H1 (cell line): ENCODE measurements around the gene ATP10D. TPM values are rescaled to one million over a fixed set of nuclear protein-coding genes. Genes with fewer than 3 reads are reported as not detected.

Source experiments
- CTCF ChIA-PET: fragments of 300-600 bp; sonication (Branson Sonifier 250); formaldehyde crosslinking; loops from one replicate; lab custom pipeline; 2021; ENCODE audit not compliant: partially characterized antibody; lab: Charles Lee
- POLR2A ChIA-PET: fragments of 300-600 bp; sonication (Branson Sonifier 250); formaldehyde crosslinking; loops from one replicate; lab custom pipeline; 2021; ENCODE audit warnings: inconsistent platforms; ENCODE audit not compliant: partially characterized antibody; lab: Charles Lee
- DNase-seq, 2 experiments: peaks; one replicate each; pipeline versions ENCODE4 v3.0.0 to v3.0.0-alpha.2; 2010 to 2022; ENCODE audit warnings: low spot score in 2 of 2, low read depth in 1 of 2, mixed read lengths in 1 of 2
- FAIRE-seq: peaks from 2 replicates; lab custom pipeline; 2011; peaks lifted over from hg19 to GRCh38; lab: Jason Lieb, UNC
- H2AFZ ChIP-seq: 2 replicates; pipeline ENCODE4 v1.8.1; 2012; ENCODE audit warnings: low read length, inconsistent platforms
- H2AK5ac ChIP-seq: 2 replicates; pipeline ENCODE4 v1.6.1; 2013; ENCODE audit warnings: low read depth, low read length
- H2BK120ac ChIP-seq: replicated peaks from 2 replicates; pipeline ENCODE3; 2013; ENCODE audit warnings: low read depth, low read length, inconsistent platforms
- H2BK12ac ChIP-seq: 2 replicates; pipeline ENCODE4 v1.6.1; 2013; ENCODE audit warnings: low read depth, low read length
- H2BK15ac ChIP-seq: 2 replicates; pipeline ENCODE4 v1.6.1; 2013; ENCODE audit warnings: low read length
- H2BK20ac ChIP-seq: 2 replicates; pipeline ENCODE4 v1.6.1; 2013; ENCODE audit warnings: low read length
- H2BK5ac ChIP-seq: 2 replicates; pipeline ENCODE4 v1.6.1; 2013; ENCODE audit warnings: low read depth, low read length
- H3K14ac ChIP-seq: 2 replicates; pipeline ENCODE4 v1.6.1; 2013; ENCODE audit warnings: inconsistent platforms; ENCODE audit not compliant: insufficient read length
- H3K18ac ChIP-seq: 2 replicates; pipeline ENCODE4 v1.6.1; 2013; ENCODE audit warnings: low read length; ENCODE audit errors: extremely low read depth
- H3K23ac ChIP-seq: 2 replicates; pipeline ENCODE4 v1.6.1; 2013; ENCODE audit warnings: inconsistent platforms; ENCODE audit not compliant: insufficient read length
- H3K23me2 ChIP-seq: 2 replicates; pipeline ENCODE4 v1.6.1; 2013; ENCODE audit warnings: low read depth, low read length
- H3K27ac ChIP-seq: 2 replicates; pipeline ENCODE4 v1.6.1; 2011; ENCODE audit warnings: low read depth, low read length, inconsistent platforms
- H3K27me3 ChIP-seq, 4 experiments: replicated peaks in 1 of 4; 1 replicate in 1 of 4; 2 replicates in 3 of 4; pipeline versions ENCODE4 v1.6.1 to v1.8.1; 2011 to 2013; ENCODE audit warnings: low read length in 3 of 4, mild to moderate bottlenecking in 3 of 4, inconsistent platforms in 2 of 4, mixed read lengths in 2 of 4, moderate library complexity in 1 of 4; ENCODE audit not compliant: control insufficient read depth in 3 of 4, insufficient read depth in 3 of 4; ENCODE audit errors: extremely low read depth in 1 of 4
- H3K36me3 ChIP-seq, 4 experiments: 2 replicates each; pipeline versions ENCODE4 v1.6.1 to v1.8.1; 2011 to 2013; ENCODE audit warnings: mild to moderate bottlenecking in 4 of 4, low read length in 3 of 4, moderate library complexity in 2 of 4, control low read depth in 1 of 4, inconsistent platforms in 1 of 4; ENCODE audit not compliant: insufficient read depth in 4 of 4, control insufficient read depth in 2 of 4
- H3K4ac ChIP-seq: replicated peaks from 2 replicates; pipeline ENCODE3; 2013; ENCODE audit warnings: low read length, low read depth, mixed read lengths, inconsistent platforms; ENCODE audit not compliant: insufficient read length
- H3K4me1 ChIP-seq, 4 experiments: replicated peaks in 1 of 4; 1 replicate in 1 of 4; 2 replicates in 3 of 4; pipeline versions ENCODE4 v1.6.1 to v1.8.1; 2011 to 2013; ENCODE audit warnings: low read length in 3 of 4, inconsistent platforms in 2 of 4, mixed read lengths in 1 of 4; ENCODE audit not compliant: insufficient read depth in 4 of 4, control insufficient read depth in 3 of 4
- H3K4me2 ChIP-seq, 2 experiments: 2 replicates each; pipeline versions ENCODE4 v1.6.1 to v1.8.1; 2011 to 2013; ENCODE audit warnings: low read depth in 2 of 2, low read length in 2 of 2, control low read depth in 1 of 2, inconsistent platforms in 1 of 2, mild to moderate bottlenecking in 1 of 2; ENCODE audit not compliant: insufficient read depth in 1 of 2
- H3K4me3 ChIP-seq, 4 experiments: fragments of 200-600, 300-600 bp in 1 of 4; sonication (generic), shearing (Covaris generic), sonication (Bioruptor Twin) in 1 of 4; 2 replicates each; pipeline versions ENCODE4 v1.5.1 to v1.8.1; 2011 to 2016; ENCODE audit warnings: low read length in 4 of 4, low read depth in 3 of 4, control low read depth in 2 of 4, inconsistent platforms in 2 of 4, mild to moderate bottlenecking in 2 of 4, mixed read lengths in 1 of 4, moderate library complexity in 1 of 4; ENCODE audit not compliant: insufficient read depth in 2 of 4; ENCODE audit errors: extremely low read depth in 1 of 4
- H3K56ac ChIP-seq: replicated peaks from 2 replicates; pipeline ENCODE3; 2013; ENCODE audit warnings: low read depth, mild to moderate bottlenecking, mixed read lengths, low read length, inconsistent platforms; ENCODE audit not compliant: insufficient read length
- H3K79me1 ChIP-seq: 2 replicates; pipeline ENCODE4 v1.6.1; 2013; ENCODE audit warnings: low read depth, low read length, control low read depth
- H3K79me2 ChIP-seq, 2 experiments: 2 replicates each; pipeline versions ENCODE4 v1.6.1 to v1.8.1; 2012 to 2013; ENCODE audit warnings: low read length in 2 of 2, mild to moderate bottlenecking in 2 of 2, inconsistent platforms in 1 of 2; ENCODE audit not compliant: insufficient read depth in 2 of 2, control insufficient read depth in 1 of 2
- H3K9ac ChIP-seq, 4 experiments: replicated peaks in 1 of 4; 1 replicate in 1 of 4; 2 replicates in 3 of 4; pipeline versions ENCODE4 v1.6.1 to v1.8.1; 2011 to 2013; ENCODE audit warnings: low read depth in 3 of 4, low read length in 3 of 4, control low read depth in 2 of 4, mild to moderate bottlenecking in 2 of 4, moderate library complexity in 2 of 4, inconsistent platforms in 1 of 4; ENCODE audit errors: extremely low read depth in 1 of 4
- H3K9me3 ChIP-seq, 2 experiments: 2 replicates each; pipeline versions ENCODE4 v1.6.1 to v1.8.1; 2012 to 2013; ENCODE audit warnings: mild to moderate bottlenecking in 2 of 2, moderate library complexity in 2 of 2, control low read depth in 1 of 2, inconsistent platforms in 1 of 2, low read depth in 1 of 2, low read length in 1 of 2, mixed read lengths in 1 of 2; ENCODE audit not compliant: insufficient read depth in 2 of 2
- H4K20me1 ChIP-seq, 2 experiments: replicated peaks in 1 of 2; 2 replicates each; pipeline versions ENCODE3 to v1.8.1; 2011 to 2013; ENCODE audit warnings: inconsistent platforms in 2 of 2, low read length in 2 of 2, mild to moderate bottlenecking in 1 of 2; ENCODE audit not compliant: insufficient read depth in 2 of 2, control insufficient read depth in 1 of 2
- H4K5ac ChIP-seq: 2 replicates; pipeline ENCODE4 v1.6.1; 2013; ENCODE audit warnings: low read length, low read depth, mixed read lengths, inconsistent platforms; ENCODE audit not compliant: insufficient read length
- H4K8ac ChIP-seq: 2 replicates; pipeline ENCODE4 v1.8.0; 2013; ENCODE audit warnings: mild to moderate bottlenecking, moderate library complexity, low read length, inconsistent platforms; ENCODE audit not compliant: insufficient read depth; ENCODE audit errors: extremely low read depth
- H4K91ac ChIP-seq: replicated peaks from 2 replicates; pipeline ENCODE3; 2013; ENCODE audit warnings: low read length, mixed read lengths, inconsistent platforms; ENCODE audit not compliant: insufficient read length
- BACH1 ChIP-seq: IDR thresholded peaks from 2 replicates; pipeline ENCODE4 v1.6.1; 2012; ENCODE audit warnings: low read length, improper control_type of control experiment
- CBX5 ChIP-seq: fragments of 300-800, 300-1000 bp; sonication (generic); IDR thresholded peaks from 2 replicates; pipeline ENCODE4 v1.7.1; 2016; ENCODE audit warnings: antibody characterized with exemption, low read length, low read depth
- EZH2 ChIP-seq: fragments of 200-600 bp; sonication (generic); IDR thresholded peaks from 2 replicates; pipeline ENCODE4 v1.7.1; 2012; ENCODE audit warnings: low read depth, mild to moderate bottlenecking, moderate library complexity, low read length, inconsistent platforms; ENCODE audit not compliant: severe bottlenecking
- GABPA ChIP-seq: IDR thresholded peaks from 2 replicates; pipeline ENCODE4 v1.6.1; 2011; ENCODE audit warnings: mild to moderate bottlenecking, low read length, moderate library complexity, borderline replicate concordance; ENCODE audit not compliant: insufficient read depth
- GTF2F1 ChIP-seq: IDR thresholded peaks from 2 replicates; pipeline ENCODE4 v1.6.1; 2012; ENCODE audit warnings: low read depth, low read length, improper control_type of control experiment, borderline replicate concordance
- HDAC6 ChIP-seq: IDR thresholded peaks from one replicate; pipeline ENCODE4 v1.7.1; 2012; ENCODE audit warnings: low read depth, mild to moderate bottlenecking, inconsistent platforms, low read length, moderate library complexity
- JUN ChIP-seq: IDR thresholded peaks from 2 replicates; pipeline ENCODE4 v1.6.1; 2011; ENCODE audit warnings: low read depth, mild to moderate bottlenecking, improper control_type of control experiment, low read length
- KDM4A ChIP-seq: IDR thresholded peaks from one replicate; pipeline ENCODE4 v1.7.1; 2012; ENCODE audit warnings: low read depth, mild to moderate bottlenecking, moderate library complexity, low read length, inconsistent platforms; ENCODE audit not compliant: severe bottlenecking
- NRF1 ChIP-seq: IDR thresholded peaks from 2 replicates; pipeline ENCODE4 v1.6.1; 2011; ENCODE audit warnings: mild to moderate bottlenecking, low read depth, low read length, improper control_type of control experiment
- PHF8 ChIP-seq: fragments of 200-600 bp; sonication (generic); conservative IDR thresholded peaks from 2 replicates; pipeline ENCODE4 v1.7.1; 2012; ENCODE audit warnings: low read depth, mild to moderate bottlenecking, inconsistent platforms, low read length, moderate library complexity
- RFX5 ChIP-seq: IDR thresholded peaks from 2 replicates; pipeline ENCODE4 v1.6.1; 2011; ENCODE audit warnings: low read depth, low read length, improper control_type of control experiment, borderline replicate concordance
- SIN3A ChIP-seq, 2 experiments: IDR thresholded peaks in 1 of 2; conservative IDR thresholded peaks in 1 of 2; 2 replicates each; pipeline ENCODE4 v1.6.1; 2011 to 2012; ENCODE audit warnings: low read length in 2 of 2, improper control_type of control experiment in 1 of 2, low read depth in 1 of 2, mild to moderate bottlenecking in 1 of 2
- ZNF274 ChIP-seq: IDR thresholded peaks from 2 replicates; pipeline ENCODE4 v1.7.0; 2012; ENCODE audit warnings: low read length, borderline replicate concordance; ENCODE audit errors: extremely low read depth
- WGBS, 2 experiments: shearing (Covaris generic) in 1 of 2; methylation state at CpG; one replicate each; pipeline versions ENCODE4 v1.1.6 to v1.1.7; 2013 to 2015; ENCODE audit warnings: low lambda C conversion rate in 2 of 2, mixed read lengths in 2 of 2, inconsistent platforms in 1 of 2, low coverage in 1 of 2, missing lambda C conversion rate in 1 of 2; ENCODE audit not compliant: insufficient replicate concordance in 2 of 2, insufficient coverage in 1 of 2, insufficient read length in 1 of 2; ENCODE audit errors: extremely low coverage in 1 of 2, missing lambda C conversion rate in 1 of 2; 5-methylcytosine and 5-hydroxymethylcytosine counted together
- polyA plus RNA-seq, 7 experiments: library from polyadenylated mRNA; depleted of rRNA in 3 of 7; stranded (reverse) in 5 of 7; unstranded in 2 of 7; fragments of >200 nt in 5 of 7; fragments of 200-250 nt in 2 of 7; gene quantifications; 1 replicate in 5 of 7; 2 replicates in 1 of 7; 4 replicates in 1 of 7; pipeline versions ENCODE4 v1.2.1 to v1.2.3, GENCODE V29; 2011 to 2013; ENCODE audit warnings: missing spikeins in 2 of 7, mixed read lengths in 2 of 7
- total RNA-seq: library from RNA; stranded (reverse); fragmentation: NEBNext Ultra II Directional; extraction: Animal tissue kit (Norgen Biotek cat#: 25700); gene quantifications from 2 replicates; pipeline ENCODE4 v1.2.1, GENCODE V29; 2021
- TF ChIP-seq, protein P1 (sequence below): IDR thresholded peaks from 2 replicates; pipeline ENCODE4 v1.6.1; 2011; ENCODE audit warnings: low read depth, mild to moderate bottlenecking, low read length; ENCODE audit not compliant: insufficient read depth

The ATP10D gene
- total and polyA plus RNA-seq, 2 of the 8 experiments (the other 6 are each of a cell fraction or from before 2014, with no cell fraction given) = 2.9 to 5.9 TPM

DNA sequence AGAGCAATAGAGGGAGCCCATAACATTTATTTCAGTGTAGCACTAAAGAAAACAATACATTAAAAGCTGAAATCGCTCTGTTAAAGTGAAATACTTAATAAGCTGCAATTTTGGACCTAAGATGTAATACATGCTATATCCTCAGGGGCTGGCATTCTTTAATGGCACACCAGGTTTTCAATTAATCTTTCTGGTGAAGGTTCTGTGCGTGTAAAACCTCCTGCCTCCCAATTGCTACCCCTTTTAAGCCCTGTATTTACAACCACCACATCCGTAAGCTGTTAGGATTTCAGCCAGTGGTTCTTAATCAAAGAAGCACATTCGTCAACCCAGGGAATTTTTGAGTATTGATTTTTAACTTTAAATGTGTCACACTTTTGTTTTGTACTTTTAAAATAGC, 14.0 kb upstream of the ATP10D start:
- Histone ChIP-seq H3K9ac (no peak overlapping the region), H4K5ac (no peak overlapping the region), H3K36me3 (no peaks in the 10 kb centered on the region), H2AK5ac (no peak overlapping the region), H3K23ac (no peak overlapping the region), H2BK12ac (no peak overlapping the region), H3K14ac (no peak overlapping the region), H3K18ac (no peak overlapping the region), H3K23me2 (no peaks in the 10 kb centered on the region; the same call in 1 of the 2 replicates), H3K4me1 (no peaks in the 10 kb centered on the region; a peak in 1 of 7 replicates), H2BK15ac (no peak overlapping the region), H3K79me2 (no peaks in the 10 kb centered on the region), H3K4me3 (no peak overlapping the region), H2BK5ac (no peak overlapping the region), H2AFZ (no peak overlapping the region), H4K20me1 (no peaks in the 10 kb centered on the region), H2BK120ac (no peak overlapping the region), H3K9me3 (no peaks in the 10 kb centered on the region), H3K56ac (no peak overlapping the region), H2BK20ac (no peak overlapping the region), H4K8ac (no peak overlapping the region), H3K79me1 (no peaks in the 10 kb centered on the region), H3K27me3 (no peaks in the 10 kb centered on the region; a peak in 1 of 7 replicates), H3K4ac (no peak overlapping the region), H3K27ac (no peak overlapping the region), H4K91ac (no peak overlapping the region), H3K4me2 (no peak overlapping the region)
- ChIA-PET POLR2A (no interaction called here), CTCF (interaction anchor here (1.5 kb wide), 1 partner anchor 13 kb away, joined by 5 read pairs; the partner anchor contains the start of gene ATP10D)
- DNase-seq (no peak), FAIRE-seq (no peak)
- 56% methylated on average over 4 of the region's 4 CpGs; no CpG with 5 or more reads in 1 of the 2 experiments for WGBS, 2 experiments
- TF ChIP-seq BACH1 (no peak), EZH2 (no peak), RFX5 (no peak), SIN3A (conservative IDR thresholded peaks at IDR 0.05 in 1 of 2, IDR thresholded peaks at IDR 0.05 in 1 of 2; ENCODE audit: low read depth in 1 of 2, low read length in 2 of 2) (no peak), GTF2F1 (no peak), PHF8 (no peak), HDAC6 (no peak), KDM4A (no peak), NRF1 (no peak), JUN (no peak), CBX5 (no peak), ZNF274 (no peak), GABPA (no peak)
- TF ChIP-seq, protein P1, sequence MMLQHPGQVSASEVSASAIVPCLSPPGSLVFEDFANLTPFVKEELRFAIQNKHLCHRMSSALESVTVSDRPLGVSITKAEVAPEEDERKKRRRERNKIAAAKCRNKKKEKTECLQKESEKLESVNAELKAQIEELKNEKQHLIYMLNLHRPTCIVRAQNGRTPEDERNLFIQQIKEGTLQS = no peak
